ENCODE measurements around the gene CDCA3.
A peak's percentile ranks its signal among the peaks of the same experiment; 100 is the strongest.

- no peak for TF ChIP-seq SMC3 (IDR thresholded peaks at IDR 0.05; ENCODE audit: low read depth, low read length)
- TF ChIP-seq POLR2A (IDR thresholded peaks at IDR 0.05; ENCODE audit: low read depth, low read length): peak; percentile 64
- TF ChIP-seq CTCF (conservative IDR thresholded peaks at IDR 0.05; ENCODE audit: low read depth, low read length): no peak
- peak; percentile 61; the same call in 1 of the 2 replicates for TF ChIP-seq NFE2L2 (IDR thresholded peaks at IDR 0.05; ENCODE audit: low read depth, low read length)
- no peak for TF ChIP-seq ELK1 (IDR thresholded peaks at IDR 0.05; ENCODE audit: borderline replicate concordance, low read depth, low read length)
- TF ChIP-seq RAD21 (IDR thresholded peaks at IDR 0.05; ENCODE audit: low read length): no peak
- TF ChIP-seq CEBPB (IDR thresholded peaks at IDR 0.05; ENCODE audit: low read depth, low read length): no peak
- no peak for TF ChIP-seq RCOR1 (IDR thresholded peaks at IDR 0.05; ENCODE audit: insufficient replicate concordance, low read length)
- TF ChIP-seq RFX5 (IDR thresholded peaks at IDR 0.05; ENCODE audit: low read depth, low read length): no peak
- no peak for TF ChIP-seq FOS (IDR thresholded peaks at IDR 0.05; ENCODE audit: low read depth, low read length)
- no peak for TF ChIP-seq USF2 (IDR thresholded peaks at IDR 0.05; ENCODE audit: low read depth, low read length)
- no peak for TF ChIP-seq MAFK (IDR thresholded peaks at IDR 0.05; ENCODE audit: low read depth, low read length)
- peak; percentile 67 for TF ChIP-seq MAZ (IDR thresholded peaks at IDR 0.05; ENCODE audit: borderline replicate concordance, low read depth, low read length)
These were observed 1.7 kb upstream of the CDCA3 start for GRCh38 chr12:6852651-6853354.
